Measurements from ENCODE around the gene SLC66A2.
A peak's percentile ranks its signal among the peaks of the same experiment; 100 is the strongest.
"Not testable (repeated sequence)": the region's sequence is repeated elsewhere in the genome, so short reads cannot be mapped to it uniquely, and the experiment has no call there.

Gene SLC66A2

GRCh38 chr18:79900610-79901570 lies 50.6 kb downstream of the SLC66A2 start:
- no peak for DNase-seq

DNA sequence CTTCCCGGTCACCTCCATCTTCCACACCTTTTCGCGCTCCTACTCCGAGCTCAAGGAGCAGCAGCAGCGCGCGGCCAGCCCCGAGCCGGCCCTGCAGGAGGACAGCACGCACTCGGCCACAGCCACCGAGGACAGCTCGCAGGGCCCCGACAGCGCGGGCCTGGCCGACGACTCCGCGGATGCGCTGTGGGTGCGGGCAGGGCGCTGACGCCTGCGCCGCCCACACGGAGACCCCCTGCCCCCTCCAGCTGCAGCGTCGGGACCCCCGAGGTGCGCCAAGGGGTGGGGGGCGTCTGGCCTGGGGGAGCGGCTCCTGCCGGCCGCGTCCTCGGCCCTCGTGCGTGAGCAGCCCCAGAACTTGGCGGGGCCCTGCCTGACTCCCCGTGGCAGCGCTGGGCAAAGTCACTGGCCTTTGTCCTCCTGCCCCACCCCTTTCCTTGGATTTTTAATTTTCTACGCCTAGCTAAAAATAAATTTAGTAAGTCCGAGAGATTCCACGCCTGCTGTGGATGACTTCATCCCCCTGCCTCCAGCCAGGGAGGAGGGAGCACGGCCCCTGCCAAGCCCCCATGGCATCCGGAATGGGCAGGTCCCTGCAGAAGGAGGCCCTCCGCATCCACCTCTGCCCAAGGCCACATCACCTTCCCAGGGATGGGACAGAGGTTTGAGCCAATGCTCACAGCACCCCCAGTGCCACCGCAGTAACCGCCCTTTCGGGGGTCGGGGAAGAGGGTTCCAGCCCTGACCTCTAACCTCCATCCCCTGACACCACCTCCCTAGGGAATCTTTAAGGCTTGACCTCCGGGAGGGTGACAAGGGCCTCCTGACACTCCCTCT lies 51.6 kb downstream of the SLC66A2 start:
- no peak for DNase-seq

GRCh38 chr18:79898952-79899608 lies 52.4 kb downstream of the SLC66A2 start:
- DNase-seq = no peak

DNA sequence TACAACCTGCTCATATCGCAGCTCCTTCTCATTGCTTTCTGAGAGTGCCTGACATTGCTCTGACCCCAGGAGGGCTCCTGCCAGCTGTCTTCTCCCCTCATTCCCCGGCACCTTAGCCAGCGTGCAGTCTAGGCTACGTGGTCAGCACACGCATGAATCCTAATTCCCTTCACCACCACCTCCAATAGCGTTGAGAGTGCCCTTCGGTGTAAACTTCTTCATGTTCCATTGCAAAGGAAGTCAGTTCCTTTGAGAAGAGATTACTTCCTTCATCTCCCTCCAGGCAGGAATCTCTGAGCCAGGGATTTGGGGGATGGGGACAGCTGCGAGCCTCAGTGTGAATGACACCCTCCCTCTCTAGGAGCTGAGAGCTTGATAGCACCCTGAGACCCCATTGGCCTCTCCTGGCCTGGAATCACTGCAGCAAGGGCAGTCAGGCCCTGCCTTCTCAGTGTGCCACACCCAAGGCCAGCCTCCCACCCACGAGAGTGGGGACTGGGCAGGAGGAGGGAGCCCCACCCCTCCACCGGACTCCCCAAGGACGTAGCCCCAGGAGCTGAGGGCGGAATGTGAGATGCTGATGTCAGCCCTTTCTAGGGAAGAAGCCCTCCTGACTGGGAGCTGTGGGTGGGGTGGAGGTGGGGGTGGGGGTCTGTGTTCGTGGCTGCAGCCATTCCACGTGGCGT lies 53.4 kb downstream of the SLC66A2 start:
- no peak for DNase-seq

- DNase-seq = no peak
Measured at GRCh38 chr18:79896738-79897137, 54.7 kb downstream of the SLC66A2 start.

DNA sequence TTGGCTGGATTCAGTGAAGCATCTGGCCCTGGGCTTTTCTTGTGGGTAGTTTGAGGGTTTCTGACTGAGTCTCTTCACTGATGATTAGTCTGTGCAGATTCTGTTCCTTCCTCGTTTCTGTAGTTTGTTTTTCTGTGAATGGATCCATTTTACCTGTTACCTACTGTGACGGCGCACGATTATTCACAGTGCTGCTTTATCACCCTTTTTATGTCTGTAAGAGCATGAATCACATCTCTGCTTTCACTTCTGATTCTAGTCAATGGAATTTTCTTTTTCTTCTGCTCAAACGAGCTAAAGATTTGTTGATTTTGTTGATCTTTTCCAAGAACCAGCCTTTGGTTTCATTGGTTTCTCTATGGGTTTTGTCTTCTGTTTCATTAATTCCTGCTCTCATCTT lies 60.8 kb downstream of the SLC66A2 start:
- DNase-seq = no peak

- no peak for DNase-seq
Measured at GRCh38 chr18:79889569-79889968, 61.9 kb downstream of the SLC66A2 start.

DNA sequence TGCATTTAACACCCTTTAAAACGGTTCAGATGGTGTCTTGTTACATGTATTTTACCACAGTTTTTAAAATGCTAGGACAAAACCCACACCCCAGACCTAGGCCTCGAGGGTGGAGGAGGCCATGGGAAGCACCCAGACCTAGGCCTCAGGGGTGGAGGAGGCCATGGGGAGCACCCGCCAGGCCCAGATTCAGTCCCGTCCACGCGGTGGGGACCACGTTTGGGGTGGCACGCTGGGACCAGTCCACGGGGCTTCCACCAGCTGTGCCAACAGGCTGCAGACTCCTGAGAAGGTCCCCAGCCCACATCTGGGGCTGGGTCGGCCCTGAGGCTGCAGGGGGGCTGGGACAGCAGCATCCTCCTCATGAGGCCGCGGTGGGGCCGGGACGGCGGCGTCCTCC lies 63.4 kb downstream of the SLC66A2 start:
- DNase-seq = no peak

GRCh38 chr18:79887181-79888000 lies 64.1 kb downstream of the SLC66A2 start:
- no peak for DNase-seq

DNA sequence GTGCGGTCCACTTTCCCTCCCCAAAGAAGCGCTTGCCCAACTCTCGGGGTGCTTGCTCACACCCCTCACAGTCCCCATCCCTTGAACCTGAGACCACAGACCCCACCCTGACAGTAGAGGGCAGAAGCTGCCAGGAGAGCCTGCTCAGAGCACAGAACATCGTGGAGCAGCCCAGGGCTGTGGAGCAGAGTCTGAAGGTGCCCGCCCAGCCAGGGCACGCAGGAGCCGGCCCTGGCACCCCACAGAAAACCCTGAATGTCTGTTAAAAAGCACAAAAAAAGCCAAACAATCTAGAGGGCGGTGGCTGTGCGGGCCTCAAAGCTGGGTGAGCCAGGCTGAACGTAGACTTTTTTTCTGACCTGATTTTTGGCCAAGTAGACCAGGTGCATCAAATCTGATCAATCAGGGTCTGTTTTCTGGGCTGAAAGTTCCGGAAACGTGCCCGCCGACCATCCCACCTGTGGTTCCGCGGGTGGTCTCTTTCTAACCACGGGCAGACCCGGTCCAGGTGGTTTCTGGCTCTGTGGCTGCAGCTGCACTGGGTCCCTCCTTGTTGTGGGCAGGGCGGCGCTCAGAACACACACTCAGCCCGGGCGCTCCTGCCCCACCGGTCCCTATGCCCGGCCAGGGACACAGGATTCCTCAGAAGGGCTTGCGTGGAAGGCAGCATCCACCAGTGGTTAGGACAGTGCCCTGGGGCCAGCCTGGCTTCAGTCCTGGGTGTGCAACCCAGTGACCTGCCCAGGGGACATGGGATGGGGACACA lies 66.3 kb downstream of the SLC66A2 start:
- DNase-seq = no peak

DNA sequence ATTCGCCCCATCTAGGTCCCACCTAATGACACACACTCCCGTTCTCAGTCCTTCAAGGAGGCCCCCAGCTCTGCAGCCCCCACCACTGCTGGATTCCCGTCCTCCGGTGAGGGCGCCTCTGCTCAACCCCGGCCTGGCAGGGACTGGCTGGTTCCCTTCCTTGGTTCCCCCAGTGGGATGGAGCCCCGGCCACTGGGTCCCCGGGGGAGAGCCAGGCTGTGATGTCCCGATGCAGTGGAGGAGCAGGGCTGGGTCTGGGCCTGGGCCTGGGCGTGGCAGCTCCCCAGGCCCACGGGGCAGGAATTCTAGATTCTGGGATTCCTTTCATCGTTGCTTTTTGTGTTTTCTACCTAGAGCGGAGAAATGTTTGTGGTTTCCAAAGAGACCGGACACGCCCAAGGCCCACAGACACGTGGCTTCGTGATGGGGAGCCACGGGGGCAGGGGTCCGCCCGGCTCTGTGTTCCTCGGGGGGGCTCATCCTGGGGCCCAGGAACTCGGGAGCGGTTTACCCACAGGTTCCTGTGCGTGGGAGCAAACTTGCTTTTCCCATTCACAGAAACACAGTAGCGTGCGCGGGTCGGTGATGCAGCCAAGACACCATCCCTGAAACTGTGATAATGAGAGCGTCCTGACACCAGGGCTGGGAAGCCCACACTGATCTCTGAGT lies 67.0 kb downstream of the SLC66A2 start:
- no peak for DNase-seq

- DNase-seq = no peak
Measured at GRCh38 chr18:79883461-79884293, 67.8 kb downstream of the SLC66A2 start.

DNA sequence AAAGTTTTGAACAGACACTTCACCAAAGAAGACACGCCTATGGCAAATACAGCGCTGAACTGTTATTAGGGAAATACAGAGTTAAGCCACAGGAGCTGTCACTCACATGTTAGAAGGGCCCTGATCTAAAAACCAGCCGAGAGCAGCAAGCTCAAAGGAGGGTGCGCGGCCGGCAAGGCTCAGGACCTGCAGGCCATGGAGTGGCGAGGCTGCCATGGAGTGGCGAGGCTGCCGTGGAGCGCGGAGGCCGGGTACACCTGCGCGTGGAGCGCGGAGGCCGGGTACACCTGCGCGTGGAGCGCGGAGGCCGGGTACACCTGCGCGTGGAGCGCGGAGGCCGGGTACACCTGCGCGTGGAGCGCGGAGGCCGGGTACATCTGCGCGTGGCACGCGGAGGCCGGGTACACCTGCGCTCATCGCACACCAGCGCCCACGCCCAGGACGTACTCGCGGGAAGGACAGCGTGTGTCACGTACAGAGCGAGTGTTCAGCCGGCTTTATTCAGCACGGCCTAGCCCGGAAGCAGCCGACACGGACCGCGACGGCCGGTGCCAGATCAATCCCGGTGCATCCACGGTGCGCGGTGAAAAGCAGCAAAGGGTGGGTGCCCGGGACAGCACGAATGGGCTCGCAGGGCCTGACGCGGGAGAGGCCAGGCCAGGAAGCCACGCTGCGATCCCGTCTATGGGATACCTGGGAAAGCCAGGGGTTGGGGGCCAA lies 68.8 kb downstream of the SLC66A2 start:
- DNase-seq = no peak

DNA sequence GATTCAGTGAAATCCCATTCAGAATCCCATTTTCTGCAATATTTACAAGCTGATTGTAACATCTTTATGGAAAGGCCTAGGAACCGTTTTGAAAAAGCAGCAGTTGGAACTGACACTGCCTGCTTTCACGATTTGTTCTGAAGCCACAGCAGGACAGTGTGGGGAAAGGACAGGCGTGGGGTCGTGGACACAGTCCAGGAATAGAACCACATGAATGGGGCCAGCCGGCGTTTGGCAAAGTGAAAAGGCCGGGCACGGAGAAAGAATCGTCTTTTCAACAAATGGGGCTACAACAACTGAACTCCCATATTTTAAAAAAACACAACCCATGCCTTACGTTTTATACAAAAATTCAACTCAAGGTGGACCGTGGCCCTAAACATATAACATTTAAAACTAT lies 69.8 kb downstream of the SLC66A2 start:
- peak; percentile 61 for DNase-seq

- no peak for DNase-seq
Measured at GRCh38 chr18:79879566-79879965, 71.9 kb downstream of the SLC66A2 start.

DNA sequence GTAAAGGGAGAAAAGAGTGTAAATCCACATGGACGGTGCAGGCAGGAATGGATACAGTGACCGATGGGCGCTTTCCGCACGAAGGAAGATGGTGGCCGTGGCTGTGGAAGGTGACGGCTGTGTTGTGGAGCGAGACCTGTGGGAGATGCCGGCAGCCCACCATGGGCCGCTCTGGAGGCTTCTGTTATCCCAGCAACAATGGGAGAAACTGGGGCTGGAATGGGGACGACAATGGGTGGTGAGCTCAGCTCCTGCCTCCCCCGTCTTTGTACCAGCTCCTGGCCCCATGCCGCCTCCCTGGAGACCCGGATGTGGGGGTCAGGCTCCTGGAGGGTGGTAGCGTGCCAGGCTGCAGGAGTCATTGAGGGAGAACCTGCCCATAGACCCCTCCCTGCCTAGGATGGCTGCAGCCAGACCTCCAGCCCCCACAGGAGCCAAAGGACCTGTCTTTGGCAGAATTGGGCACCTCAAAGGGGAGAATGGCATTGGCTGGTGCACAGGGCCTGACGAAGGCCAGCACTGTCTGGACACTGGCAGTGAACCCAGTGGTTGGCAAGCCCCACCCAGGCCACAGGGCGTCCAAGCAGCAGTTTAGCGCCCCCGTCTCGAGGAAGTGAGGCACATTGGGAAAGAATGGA lies 72.6 kb downstream of the SLC66A2 start:
- DNase-seq = no peak

- not testable (repeated sequence) for DNase-seq
Measured at GRCh38 chr18:79878246-79878645, 73.2 kb downstream of the SLC66A2 start.
